A673 (cell line): ENCODE results near the gene TTC36. TPM values are rescaled to one million over a fixed set of nuclear protein-coding genes. Genes with fewer than 3 reads are reported as not detected.

ENCODE experiments used
- BruUV-seq: library from RNA; stranded (reverse); fragments of 400-500 nt; replicated peaks from 2 replicates; lab custom pipeline; 2021; lab: Mats Ljungman, UMichigan
- CTCF ChIA-PET: fragments of 300-600 bp; sonication (Branson Sonifier 250); formaldehyde crosslinking; loops from one replicate; lab custom pipeline; 2022; ENCODE audit warnings: antibody characterized with exemption; lab: Charles Lee
- POLR2A ChIA-PET: fragments of 300-600 bp; sonication (Branson Sonifier 250); formaldehyde crosslinking; loops from one replicate; lab custom pipeline; 2022; ENCODE audit warnings: antibody characterized with exemption; ENCODE audit not compliant: low non-redundant PET; lab: Charles Lee
- DNase-seq: peaks from one replicate; pipeline ENCODE4 v3.0.0-alpha.2; 2015; ENCODE audit warnings: low spot score
- H3K27ac ChIP-seq: fragments of 200-600 bp; sonication (generic); 2 replicates; pipeline ENCODE4 v1.5.1; 2016; ENCODE audit warnings: mixed run types, low read depth, mild to moderate bottlenecking, mixed read lengths, antibody characterized with exemption, low read length; ENCODE audit not compliant: poor library complexity, severe bottlenecking
- H3K27me3 ChIP-seq: fragments of 200-600 bp; sonication (generic); replicated peaks from 2 replicates; pipeline ENCODE4 v1.6.1; 2017; ENCODE audit warnings: mixed run types, low read depth, mild to moderate bottlenecking, mixed read lengths, antibody characterized with exemption, low read length; ENCODE audit not compliant: insufficient read depth, poor library complexity
- H3K36me3 ChIP-seq: fragments of 200-600 bp; sonication (generic); 2 replicates; pipeline ENCODE4 v1.6.1; 2016; ENCODE audit warnings: mixed run types, mild to moderate bottlenecking, mixed read lengths, antibody characterized with exemption, low read length; ENCODE audit not compliant: insufficient read depth, poor library complexity, severe bottlenecking
- H3K4me1 ChIP-seq: fragments of 200-600 bp; sonication (generic); 2 replicates; pipeline ENCODE4 v1.6.1; 2017; ENCODE audit warnings: mixed run types, mild to moderate bottlenecking, mixed read lengths, antibody characterized with exemption, low read length; ENCODE audit not compliant: insufficient read depth, poor library complexity, severe bottlenecking
- H3K4me3 ChIP-seq: fragments of 200-600 bp; sonication (generic); 2 replicates; pipeline ENCODE4 v1.5.1; 2016; ENCODE audit warnings: low read depth, mixed run types, mild to moderate bottlenecking, mixed read lengths, low read length; ENCODE audit not compliant: poor library complexity, severe bottlenecking
- H3K9me3 ChIP-seq: fragments of 200-600 bp; sonication (generic); 2 replicates; pipeline ENCODE4 v1.6.1; 2016; ENCODE audit warnings: mixed run types, low read depth, mild to moderate bottlenecking, mixed read lengths, antibody characterized with exemption, low read length; ENCODE audit not compliant: poor library complexity, severe bottlenecking
- CTCF ChIP-seq: fragments of 300-800, 200-600 bp; sonication (generic); conservative IDR thresholded peaks from 2 replicates; pipeline ENCODE4 v1.5.1; 2017; ENCODE audit warnings: low read depth, mild to moderate bottlenecking, antibody characterized with exemption, low read length, moderate library complexity, mixed read lengths
- EZH2 ChIP-seq: fragments of 200-600 bp; sonication (generic); IDR thresholded peaks from 2 replicates; pipeline ENCODE4 v1.6.1; 2017; ENCODE audit warnings: borderline replicate concordance, low read depth, mild to moderate bottlenecking, mixed read lengths, antibody characterized with exemption, low read length; ENCODE audit not compliant: poor library complexity, severe bottlenecking
- intact Hi-C: fragments of 100-400 bp; cut with micrococcal nuclease; formaldehyde crosslinking; loops from one replicate; pipeline ENCODE4 v1.10.0; 2022; ENCODE audit not compliant: unreplicated experiment
- total RNA-seq: library from RNA; stranded (reverse); gene quantifications from 2 replicates; pipeline ENCODE4 v1.2.3, GENCODE V29; 2021

Gene TTC36
- total RNA-seq, 1 experiment from 2014 or later: 0.39 TPM

DNA sequence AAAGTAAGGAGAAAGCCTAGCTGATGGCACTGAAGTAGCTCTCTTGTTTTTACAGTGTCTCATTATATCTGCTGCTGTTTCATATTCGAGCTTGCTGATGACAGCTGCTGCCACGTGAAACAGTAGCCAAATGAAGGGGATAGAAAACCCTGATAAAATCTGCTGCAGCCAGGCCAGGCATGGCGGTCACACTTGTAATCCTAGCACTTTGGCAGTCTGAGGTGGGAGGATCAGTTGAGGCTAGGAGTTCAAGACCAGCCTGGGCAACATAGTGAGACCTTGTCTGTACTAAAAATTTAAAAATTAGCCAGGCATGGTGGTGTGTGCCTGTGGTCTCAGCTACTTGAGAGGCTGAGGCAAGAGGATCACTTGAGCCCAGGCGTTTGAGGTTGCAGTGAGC, 25.1 kb downstream of the TTC36 start:
- Histone ChIP-seq H3K27me3 (no peaks in the 10 kb centered on the region), H3K9me3 (no peaks in the 10 kb centered on the region), H3K27ac (no peak overlapping the region), H3K4me1 (no peaks in the 10 kb centered on the region), H3K4me3 (no peak overlapping the region), H3K36me3 (peaks cover 25% of the 10 kb centered on the region)
- intact Hi-C loops: no loop called here
- ChIA-PET POLR2A (no interaction called here), CTCF (no interaction called here)
- DNase-seq: no peak
- BruUV-seq: no TSS peak
- TF ChIP-seq CTCF (no peak), EZH2 (no peak)

DNA sequence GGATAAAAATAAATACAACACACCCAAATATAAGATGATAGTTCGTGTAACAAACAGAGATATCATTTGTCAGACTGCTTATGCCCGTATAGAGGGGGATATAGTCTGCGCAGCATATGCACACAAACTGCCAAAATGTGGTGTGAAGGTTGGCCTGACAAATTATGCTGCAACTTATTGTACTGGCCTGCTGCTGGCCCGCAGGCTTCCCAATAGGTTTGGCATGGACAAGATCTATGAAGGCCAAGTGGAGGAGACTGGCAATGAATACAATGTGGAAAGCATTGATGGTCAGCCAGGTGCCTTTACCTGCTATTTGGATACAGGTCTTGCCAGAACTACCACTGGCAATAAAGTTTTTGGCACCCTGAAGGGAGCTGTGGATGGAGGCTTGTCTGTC, 33.5 kb downstream of the TTC36 start:
- H3K4me1 ChIP-seq: no peaks in the 10 kb centered on the region
- DNase-seq: no peak
- TF ChIP-seq CTCF (no peak), EZH2 (no peak)
- no peak overlapping the region for H3K27ac ChIP-seq
- no peaks in the 10 kb centered on the region for H3K27me3 ChIP-seq
- ChIA-PET CTCF (no interaction called here), POLR2A (interaction anchor here (0.6 kb wide), 1 partner anchor 256 kb away, joined by 3 read pairs; no protein-coding TSS in a partner anchor)
- intact Hi-C loops: no loop called here
- BruUV-seq: no TSS peak
- no peaks in the 10 kb centered on the region for H3K9me3 ChIP-seq
- peaks cover 7% of the 10 kb centered on the region for H3K36me3 ChIP-seq
- H3K4me3 ChIP-seq: no peak overlapping the region

- no peak for DNase-seq
- BruUV-seq: no TSS peak
- no peaks in the 10 kb centered on the region for H3K36me3 ChIP-seq
- ChIA-PET POLR2A (no interaction called here), CTCF (interaction anchor here (0.6 kb wide), 1 partner anchor 35 kb away, joined by 7 read pairs; no protein-coding TSS in a partner anchor)
- H3K27ac ChIP-seq: no peak overlapping the region
- intact Hi-C loops: loop anchor here (5.0 kb wide), 1 partner anchor 418 kb away; no protein-coding TSS in a partner anchor
- no peak for TF ChIP-seq EZH2
- no peak for TF ChIP-seq CTCF
- H3K9me3 ChIP-seq: no peaks in the 10 kb centered on the region
- H3K4me3 ChIP-seq: peak overlapping the region; percentile 32
- no peaks in the 10 kb centered on the region for H3K27me3 ChIP-seq
- no peaks in the 10 kb centered on the region for H3K4me1 ChIP-seq
Measured at GRCh38 chr11:118565051-118565450, 37.8 kb downstream of the TTC36 start.
